GM12892 (cell line): ENCODE results near the gene MAGI2.
"Not testable (repeated sequence)": the region's sequence is repeated elsewhere in the genome, so short reads cannot be mapped to it uniquely, and the experiment has no call there.

Experiments
- DNase-seq: peaks from one replicate; pipeline ENCODE4 v3.0.0; 2011; ENCODE audit not compliant: insufficient read length
- FAIRE-seq: peaks from 2 replicates; lab custom pipeline; 2011; peaks lifted over from hg19 to GRCh38; lab: Jason Lieb, UNC
- POLR2A ChIP-seq: IDR thresholded peaks from 2 replicates; pipeline ENCODE4 v1.6.1; 2011; ENCODE audit warnings: low read depth, low read length, control low read depth
- POLR2AphosphoS5 ChIP-seq: IDR thresholded peaks from 2 replicates; pipeline ENCODE4 v1.6.1; 2011; ENCODE audit warnings: low read depth, low read length, control low read depth
- TAF1 ChIP-seq: IDR thresholded peaks from 2 replicates; pipeline ENCODE4 v1.6.1; 2011; ENCODE audit warnings: low read depth, mild to moderate bottlenecking, control low read depth, low read length, borderline replicate concordance

MAGI2 gene

DNA sequence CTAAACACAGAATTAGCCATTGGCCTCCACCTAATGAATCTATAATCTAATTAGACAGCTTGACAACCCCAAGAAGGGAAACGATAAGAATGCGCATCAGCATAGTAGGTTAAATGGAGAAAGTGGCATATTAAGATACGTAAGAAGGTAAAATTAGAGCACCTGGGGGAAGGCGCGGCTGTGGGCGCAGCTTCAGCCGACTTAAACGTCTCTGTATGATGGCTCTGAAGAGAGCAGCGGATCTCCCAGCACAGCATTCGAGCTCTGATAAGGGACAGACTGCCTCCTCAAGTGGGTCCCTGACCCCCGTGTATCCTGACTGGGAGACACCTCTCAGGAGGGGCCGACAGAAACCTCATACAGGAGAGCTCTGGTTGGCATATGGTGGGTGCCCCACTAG is 1136.1 kb downstream of the MAGI2 start:
- no peak for TF ChIP-seq POLR2AphosphoS5
- TF ChIP-seq POLR2A: no peak
- no peak for TF ChIP-seq TAF1
- FAIRE-seq (no peak), DNase-seq (no peak)

DNA sequence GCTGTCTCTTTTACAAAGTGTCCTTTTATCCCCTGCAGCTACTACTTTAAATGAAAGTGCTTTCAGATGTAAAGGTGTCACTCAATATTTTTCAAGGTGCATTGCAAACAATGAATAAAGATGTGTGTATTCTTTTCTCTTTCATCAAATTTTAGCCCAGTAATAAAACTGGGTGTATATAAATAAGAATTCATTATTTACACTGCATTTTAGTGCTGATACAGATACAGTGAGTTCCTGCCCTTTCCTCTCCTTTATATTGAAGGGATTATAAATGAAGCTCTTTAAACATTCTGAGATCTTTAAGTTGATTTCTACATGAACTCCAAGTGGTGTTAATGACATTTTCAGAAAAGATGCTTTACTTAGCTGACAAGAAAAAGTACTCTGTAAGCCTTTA is 1137.4 kb downstream of the MAGI2 start:
- FAIRE-seq (no peak), DNase-seq (no peak)
- TF ChIP-seq TAF1 (no peak), POLR2A (no peak), POLR2AphosphoS5 (no peak)

DNA sequence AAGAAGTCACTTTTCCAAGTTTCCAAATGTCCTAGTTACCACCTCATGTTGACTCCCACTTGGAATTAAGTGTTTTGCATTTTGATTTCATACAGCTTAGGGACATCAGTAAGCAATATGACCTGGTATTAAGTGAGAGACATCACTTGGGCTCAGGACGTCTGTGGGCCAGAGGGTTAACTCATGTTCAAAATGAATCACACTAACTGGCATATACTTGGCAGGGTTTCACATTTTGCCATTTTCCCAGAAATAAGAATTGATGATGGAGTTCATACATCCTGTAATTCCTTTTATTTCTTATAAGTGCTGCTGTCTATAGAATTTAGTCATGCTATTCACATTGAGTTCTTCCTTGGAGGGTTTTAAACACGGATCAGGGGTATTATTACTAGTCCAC is 1138.3 kb downstream of the MAGI2 start:
- TF ChIP-seq POLR2A (no peak), TAF1 (no peak), POLR2AphosphoS5 (no peak)
- FAIRE-seq (no peak), DNase-seq (no peak)

DNA sequence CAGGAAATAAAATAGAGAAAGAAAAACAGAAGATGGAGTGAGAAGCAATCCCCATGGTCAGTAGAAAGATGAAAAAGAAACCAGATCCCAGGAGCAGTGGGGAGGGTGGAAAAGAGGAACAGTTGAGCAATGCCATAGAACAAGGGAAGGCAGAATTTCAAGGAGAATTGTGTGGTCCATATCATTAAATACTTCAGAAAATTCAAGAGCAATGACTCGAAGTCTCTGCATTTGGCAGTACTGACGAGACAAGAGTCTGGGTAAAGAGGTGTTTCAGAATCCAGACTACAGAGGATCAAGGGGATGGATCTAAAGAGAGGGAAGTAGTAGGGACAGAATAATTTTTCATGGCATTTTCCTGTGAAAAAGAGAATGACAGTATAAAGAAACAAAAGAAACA is 1142.3 kb downstream of the MAGI2 start:
- FAIRE-seq (no peak), DNase-seq (no peak)
- no peak for TF ChIP-seq POLR2AphosphoS5
- no peak for TF ChIP-seq POLR2A
- TF ChIP-seq TAF1: no peak

DNA sequence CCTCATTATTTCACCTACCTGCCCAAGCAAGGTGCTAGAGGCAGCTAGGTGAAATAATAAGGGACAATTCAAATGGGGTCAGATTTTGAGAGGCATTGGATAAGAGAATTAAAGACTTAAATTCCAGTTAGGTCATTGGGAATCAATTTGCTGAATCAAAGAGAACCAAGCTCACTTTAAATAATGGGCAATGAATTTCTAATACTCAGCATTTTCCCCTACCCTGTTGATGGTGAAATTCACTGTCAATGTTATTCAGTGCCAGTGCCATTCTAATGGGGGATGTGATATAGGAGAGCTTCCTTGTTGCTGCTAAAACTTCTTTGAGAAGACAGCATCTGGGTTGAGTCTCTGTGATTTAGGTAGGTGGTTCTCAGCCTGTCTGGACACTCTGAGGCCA is 1145.6 kb downstream of the MAGI2 start:
- FAIRE-seq (no peak), DNase-seq (no peak)
- TF ChIP-seq POLR2A (no peak), POLR2AphosphoS5 (no peak), TAF1 (no peak)

DNA sequence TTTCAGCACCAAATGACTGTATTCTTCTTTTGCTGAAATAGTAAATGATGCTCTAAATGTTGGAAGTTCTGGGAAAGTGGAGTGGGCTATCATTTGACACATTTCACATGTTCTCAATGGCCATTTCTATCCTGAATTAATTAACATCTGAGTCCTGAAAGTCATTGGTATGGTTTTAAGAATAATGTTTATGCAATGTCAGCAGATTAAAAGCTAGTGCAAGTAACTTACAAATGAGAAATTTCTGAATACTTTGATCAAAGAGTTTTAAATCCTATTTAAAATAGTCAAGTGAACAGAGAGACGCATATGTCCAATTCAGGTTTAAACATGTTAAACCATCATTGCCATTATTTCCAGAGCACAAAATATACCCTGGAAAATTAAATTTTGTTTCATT is 1146.8 kb downstream of the MAGI2 start:
- no peak for FAIRE-seq
- DNase-seq: no peak
- TF ChIP-seq TAF1 (no peak), POLR2AphosphoS5 (no peak), POLR2A (no peak)

DNA sequence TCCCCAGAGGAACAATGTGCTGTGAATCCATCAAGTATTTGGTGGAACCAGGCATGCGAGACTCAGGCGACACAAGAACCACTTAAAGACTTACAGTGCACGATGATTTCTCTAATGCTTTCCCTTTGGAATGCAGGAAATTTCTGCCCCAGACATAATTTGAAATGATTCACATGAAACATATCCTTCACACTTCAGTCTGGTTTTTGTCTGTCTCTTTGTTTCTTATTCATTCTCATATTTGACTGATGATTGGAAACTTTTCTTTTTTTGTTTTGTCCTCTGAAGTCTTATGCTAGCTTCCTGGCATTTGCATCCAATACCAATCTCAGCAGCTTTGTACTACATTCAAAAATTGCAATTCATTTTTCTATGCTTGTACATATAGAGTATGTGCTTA is 1152.1 kb downstream of the MAGI2 start:
- DNase-seq: no peak
- FAIRE-seq: no peak
- no peak for TF ChIP-seq TAF1
- TF ChIP-seq POLR2AphosphoS5: no peak
- no peak for TF ChIP-seq POLR2A

DNA sequence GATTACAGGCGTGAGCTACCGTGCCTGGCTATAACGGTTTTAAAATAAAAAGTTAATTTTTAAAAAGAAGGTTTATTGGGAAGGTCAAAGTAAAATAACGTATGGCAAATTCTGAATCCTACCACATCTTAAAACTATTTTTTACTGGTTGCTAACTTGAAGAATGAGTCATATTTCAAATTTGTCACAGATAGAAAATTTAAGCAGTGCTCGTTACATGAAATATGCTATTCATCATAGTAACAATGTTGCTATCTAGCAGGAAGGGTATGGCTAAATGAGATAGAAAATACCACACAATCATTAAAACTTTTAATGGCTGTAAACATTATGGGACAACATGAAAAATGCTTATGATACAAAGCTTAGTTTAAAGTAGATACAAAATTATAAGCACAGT is 1154.4 kb downstream of the MAGI2 start:
- TF ChIP-seq POLR2AphosphoS5: no peak
- no peak for TF ChIP-seq POLR2A
- TF ChIP-seq TAF1: no peak
- FAIRE-seq (no peak), DNase-seq (no peak)

DNA sequence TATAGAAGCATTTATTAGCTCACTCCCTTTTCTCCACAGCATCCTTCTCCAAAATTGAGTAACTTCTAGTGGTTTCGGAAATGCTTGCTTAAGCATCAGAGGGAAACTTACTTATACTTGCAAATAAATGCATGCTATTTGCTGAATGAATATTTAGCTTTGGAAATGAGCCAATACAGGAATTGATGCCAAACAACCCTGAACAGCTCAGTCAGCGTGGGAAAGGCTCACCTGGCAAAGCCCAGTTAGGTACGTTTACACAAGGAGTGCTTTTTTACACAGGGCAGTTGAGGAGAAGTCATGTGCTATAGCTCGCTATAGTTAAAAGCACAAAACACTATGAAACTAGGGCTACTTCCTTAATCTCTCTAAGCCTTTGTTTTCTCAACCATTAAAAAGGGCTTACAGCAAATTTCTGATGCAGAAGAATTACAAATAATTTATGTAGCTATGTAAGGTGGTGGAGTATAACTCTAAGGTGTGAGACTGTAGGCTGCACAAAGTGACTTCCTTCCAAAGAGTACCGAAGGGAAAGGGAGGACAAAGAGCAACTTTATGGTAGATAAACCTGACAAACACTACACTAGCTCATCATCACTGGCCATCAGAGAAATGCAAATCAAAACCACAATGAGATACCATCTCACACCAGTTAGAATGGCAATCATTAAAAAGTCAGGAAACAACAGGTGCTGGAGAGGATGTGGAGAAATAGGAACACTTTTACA is 1156.7 kb downstream of the MAGI2 start:
- FAIRE-seq (no peak), DNase-seq (no peak)
- TF ChIP-seq POLR2A (no peak), TAF1 (no peak), POLR2AphosphoS5 (no peak)

DNA sequence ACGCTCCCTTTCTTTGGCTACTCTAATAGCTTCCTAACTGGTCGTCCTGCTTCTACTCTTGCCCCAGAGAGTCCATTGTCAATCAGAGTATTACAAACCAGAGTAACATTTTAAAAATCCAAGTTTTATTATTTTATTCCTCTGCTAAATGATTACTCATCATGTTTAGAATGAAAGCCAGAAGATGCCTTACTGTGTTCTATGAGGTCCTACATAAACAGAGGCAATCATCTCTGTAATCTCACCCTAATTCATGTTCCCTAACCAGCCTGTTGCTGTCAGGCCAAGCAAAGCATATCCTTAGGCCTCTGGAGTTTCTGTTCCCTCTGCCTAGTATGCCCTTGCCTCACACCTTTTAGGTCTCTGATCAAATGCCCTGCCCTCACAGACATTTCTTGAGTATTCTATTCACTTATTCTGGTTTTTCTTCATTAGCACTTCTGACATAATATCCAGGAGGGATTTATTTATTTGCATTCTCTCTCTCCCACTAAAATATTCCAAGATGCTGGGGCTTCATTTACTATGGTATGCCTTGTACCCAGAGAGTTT is 1157.3 kb downstream of the MAGI2 start:
- no peak for TF ChIP-seq POLR2A
- no peak for TF ChIP-seq POLR2AphosphoS5
- no peak for TF ChIP-seq TAF1
- no peak for DNase-seq
- no peak for FAIRE-seq

DNA sequence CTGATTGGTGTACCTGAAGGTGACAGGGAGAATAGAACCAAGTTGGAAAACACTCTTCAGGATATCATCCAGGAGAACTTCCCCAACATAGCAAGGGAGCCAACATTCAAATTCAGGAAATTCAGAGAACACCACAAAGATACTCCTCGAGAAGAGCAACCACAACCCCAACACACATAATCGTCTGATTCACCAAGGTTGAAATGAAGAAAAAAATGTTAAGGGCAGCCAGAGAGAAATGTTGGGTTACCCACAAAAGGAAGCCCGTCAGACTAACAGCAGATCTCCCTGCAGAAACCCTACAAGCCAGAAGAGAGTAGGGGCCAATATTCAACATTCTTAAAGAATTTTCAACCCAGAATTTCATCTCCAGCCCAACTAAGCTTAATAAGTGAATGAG is 1164.0 kb downstream of the MAGI2 start:
- not testable (repeated sequence) for DNase-seq, FAIRE-seq

DNA sequence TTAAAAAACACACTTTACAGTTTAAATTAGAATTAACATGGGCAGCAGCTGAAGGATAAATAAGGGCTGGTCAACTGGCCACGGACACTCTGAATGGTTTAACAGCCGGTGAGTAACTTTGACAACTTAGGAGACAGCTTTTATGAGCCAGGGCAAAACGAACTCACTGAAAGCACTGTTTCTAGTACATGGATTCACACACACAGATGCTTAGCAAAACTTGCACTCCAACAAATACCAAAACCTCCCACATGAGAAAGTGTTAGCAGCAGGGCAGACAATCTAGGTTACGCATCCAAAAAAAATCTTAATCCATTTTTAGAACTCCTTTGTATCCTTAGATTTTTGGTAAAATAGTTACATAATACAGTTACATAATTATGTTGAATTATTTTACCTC is 1168.5 kb downstream of the MAGI2 start:
- DNase-seq (no peak), FAIRE-seq (no peak)
- no peak for TF ChIP-seq POLR2A
- no peak for TF ChIP-seq TAF1
- no peak for TF ChIP-seq POLR2AphosphoS5
